ENCODE measurements around the gene PTTG2. TPM values are rescaled to one million over a fixed set of nuclear protein-coding genes. Genes with fewer than 3 reads are reported as not detected.

The PTTG2 gene
- total RNA-seq, 4 donors from 2014 or later, result 1.1 TPM; not detected in 3

DNA sequence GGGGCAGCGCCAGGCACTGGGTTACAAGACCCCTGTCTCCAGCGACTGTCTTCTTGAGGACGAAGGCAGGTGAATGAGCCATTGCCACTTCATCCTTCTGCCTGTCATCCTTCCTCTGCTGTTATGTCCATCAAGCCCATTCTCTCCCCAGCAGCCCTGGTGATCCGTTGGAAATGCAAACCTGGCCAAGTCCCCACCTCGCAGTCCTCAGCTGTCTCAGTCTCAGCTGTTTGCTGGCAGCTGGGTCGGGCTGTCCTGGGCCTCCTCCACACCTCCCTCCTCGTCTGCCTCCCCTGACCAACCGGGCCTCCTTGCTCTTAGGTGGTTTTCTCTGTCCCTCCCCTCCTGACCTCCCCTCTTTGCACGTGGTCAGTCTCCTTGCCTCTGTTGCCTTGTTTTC lies 38.0 kb downstream of the PTTG2 start:
- DNase-seq, result no peak
- 76 to 86% methylated on average over 7 to 8 of the region's 9 CpGs for WGBS, 2 donors

DNA sequence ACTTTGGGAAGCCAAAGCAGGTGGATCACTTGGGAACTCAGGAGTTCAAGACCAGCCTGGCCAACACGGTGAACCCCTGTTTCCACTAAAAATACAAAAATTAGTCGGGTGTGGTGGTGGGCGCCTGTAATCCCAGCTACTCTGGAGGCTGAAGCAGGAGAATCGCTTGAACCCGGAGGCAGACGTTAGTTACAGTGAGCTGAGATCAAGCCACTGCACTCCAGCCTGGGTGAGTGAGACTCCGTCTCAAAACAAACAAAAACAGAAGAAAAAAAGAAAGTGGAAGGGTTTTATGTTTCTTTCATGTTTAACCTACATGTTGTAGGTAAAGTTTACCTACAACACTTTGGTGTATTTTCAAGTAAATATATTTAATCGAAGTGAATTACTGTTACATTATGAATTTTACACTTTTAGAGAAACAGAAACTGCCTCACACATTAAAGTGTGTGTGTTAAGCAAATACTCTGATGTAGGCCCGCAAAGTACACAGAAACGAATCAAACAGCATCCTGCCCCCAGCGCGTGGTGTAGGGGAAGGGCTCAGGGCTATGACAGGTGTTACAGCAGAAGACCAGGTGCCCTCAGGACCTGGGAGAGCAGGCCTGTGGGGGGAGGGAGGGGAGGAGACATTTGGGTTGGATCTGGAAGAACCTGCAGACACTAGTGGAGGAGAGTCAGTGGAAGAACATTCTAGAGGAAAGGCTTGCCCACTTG lies 39.0 kb downstream of the PTTG2 start:
- H3K27ac ChIP-seq, result no peak overlapping the region
- no peak overlapping the region for H3K4me3 ChIP-seq
- peaks cover 6 to 40% (median 25%) of the 10 kb centered on the region in 3 donors for H3K4me1 ChIP-seq
- TF ChIP-seq, protein P1, sequence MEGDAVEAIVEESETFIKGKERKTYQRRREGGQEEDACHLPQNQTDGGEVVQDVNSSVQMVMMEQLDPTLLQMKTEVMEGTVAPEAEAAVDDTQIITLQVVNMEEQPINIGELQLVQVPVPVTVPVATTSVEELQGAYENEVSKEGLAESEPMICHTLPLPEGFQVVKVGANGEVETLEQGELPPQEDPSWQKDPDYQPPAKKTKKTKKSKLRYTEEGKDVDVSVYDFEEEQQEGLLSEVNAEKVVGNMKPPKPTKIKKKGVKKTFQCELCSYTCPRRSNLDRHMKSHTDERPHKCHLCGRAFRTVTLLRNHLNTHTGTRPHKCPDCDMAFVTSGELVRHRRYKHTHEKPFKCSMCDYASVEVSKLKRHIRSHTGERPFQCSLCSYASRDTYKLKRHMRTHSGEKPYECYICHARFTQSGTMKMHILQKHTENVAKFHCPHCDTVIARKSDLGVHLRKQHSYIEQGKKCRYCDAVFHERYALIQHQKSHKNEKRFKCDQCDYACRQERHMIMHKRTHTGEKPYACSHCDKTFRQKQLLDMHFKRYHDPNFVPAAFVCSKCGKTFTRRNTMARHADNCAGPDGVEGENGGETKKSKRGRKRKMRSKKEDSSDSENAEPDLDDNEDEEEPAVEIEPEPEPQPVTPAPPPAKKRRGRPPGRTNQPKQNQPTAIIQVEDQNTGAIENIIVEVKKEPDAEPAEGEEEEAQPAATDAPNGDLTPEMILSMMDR (IDR thresholded peaks at IDR 0.05), result no peak
- TF ChIP-seq POLR2A (IDR thresholded peaks at IDR 0.05), result no peak
- H3K9me3 ChIP-seq, result no peaks in the 10 kb centered on the region
- WGBS, 2 donors, result 89 to 91% methylated on average over 12 of the region's 12 CpGs
- no peaks in the 10 kb centered on the region for H3K36me3 ChIP-seq
- no peaks in the 10 kb centered on the region for H3K27me3 ChIP-seq
- intact Hi-C loops (cut with DNase I), result no loop called here
- no peak for DNase-seq

More for the DNA sequence above, 38.0 kb downstream of the PTTG2 start:
- Histone ChIP-seq H3K4me3 (no peak overlapping the region), H3K9me3 (no peaks in the 10 kb centered on the region), H3K4me1 (peaks cover 6 to 39% (median 25%) of the 10 kb centered on the region in 3 donors), H3K27ac (no peak overlapping the region), H3K36me3 (no peaks in the 10 kb centered on the region), H3K27me3 (no peaks in the 10 kb centered on the region)
- intact Hi-C loops (cut with DNase I), result no loop called here
- no peak for TF ChIP-seq POLR2A (IDR thresholded peaks at IDR 0.05)
- TF ChIP-seq, protein P1 (IDR thresholded peaks at IDR 0.05), result no peak

DNA sequence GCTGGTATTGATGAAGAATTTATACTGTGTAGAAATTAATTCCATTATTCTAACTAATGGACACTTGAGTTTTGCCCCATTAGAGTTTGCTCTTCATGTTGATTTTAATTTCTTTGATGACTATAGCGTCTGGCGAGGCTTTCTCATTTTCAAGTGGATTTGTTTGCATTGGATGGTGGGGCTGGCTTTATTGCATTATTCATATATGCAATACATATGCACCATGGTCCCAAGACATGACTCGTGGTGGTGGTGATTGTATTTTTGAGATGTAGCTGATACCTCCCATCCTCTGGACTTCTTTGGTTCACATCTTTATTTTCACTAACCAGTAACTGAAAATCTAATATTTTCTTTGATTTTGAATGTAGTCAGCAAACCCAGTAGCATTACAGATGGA lies 39.8 kb downstream of the PTTG2 start:
- Histone ChIP-seq H3K27ac (no peak overlapping the region), H3K36me3 (no peaks in the 10 kb centered on the region), H3K27me3 (no peaks in the 10 kb centered on the region), H3K4me3 (no peak overlapping the region), H3K4me1 (peaks cover 6 to 36% (median 20%) of the 10 kb centered on the region in 3 donors), H3K9me3 (no peaks in the 10 kb centered on the region)
- no peak for DNase-seq
- WGBS, 2 donors, result 93 to 97% methylated on average over 3 of the region's 3 CpGs
- TF ChIP-seq, protein P1 (IDR thresholded peaks at IDR 0.05), result no peak
- TF ChIP-seq POLR2A (IDR thresholded peaks at IDR 0.05), result no peak
- intact Hi-C loops (cut with DNase I), result no loop called here

DNA sequence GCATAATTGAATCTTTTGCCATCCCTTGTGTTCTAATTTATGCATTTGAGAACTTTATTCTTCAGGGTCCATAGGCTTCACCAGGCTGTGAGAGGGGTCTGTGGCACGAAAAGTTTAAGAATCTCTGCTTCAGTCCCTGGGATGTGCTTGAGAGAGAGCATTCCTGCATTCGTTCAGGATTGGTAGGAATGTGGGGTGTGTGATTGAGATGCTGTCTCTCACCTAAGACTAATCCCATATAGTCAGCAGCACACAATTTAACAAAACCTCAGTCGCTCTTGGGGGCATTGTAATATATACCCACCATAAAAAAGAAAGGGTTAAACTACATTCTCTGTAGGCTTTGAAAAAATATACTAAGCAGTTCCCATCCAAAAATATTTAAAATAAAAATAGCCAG lies 41.7 kb downstream of the PTTG2 start:
- H3K4me1 ChIP-seq, result peaks cover 0 to 22% (median 10%) of the 10 kb centered on the region in 3 donors
- H3K27me3 ChIP-seq, result no peaks in the 10 kb centered on the region
- TF ChIP-seq, protein P1 (IDR thresholded peaks at IDR 0.05), result no peak
- no peak for TF ChIP-seq POLR2A (IDR thresholded peaks at IDR 0.05)
- H3K4me3 ChIP-seq, result no peak overlapping the region
- WGBS, 2 donors, result 77 to 94% methylated on average over 3 of the region's 3 CpGs
- no peak for DNase-seq
- H3K9me3 ChIP-seq, result no peaks in the 10 kb centered on the region
- intact Hi-C loops (cut with DNase I), result no loop called here
- no peaks in the 10 kb centered on the region for H3K36me3 ChIP-seq
- H3K27ac ChIP-seq, result no peak overlapping the region

DNA sequence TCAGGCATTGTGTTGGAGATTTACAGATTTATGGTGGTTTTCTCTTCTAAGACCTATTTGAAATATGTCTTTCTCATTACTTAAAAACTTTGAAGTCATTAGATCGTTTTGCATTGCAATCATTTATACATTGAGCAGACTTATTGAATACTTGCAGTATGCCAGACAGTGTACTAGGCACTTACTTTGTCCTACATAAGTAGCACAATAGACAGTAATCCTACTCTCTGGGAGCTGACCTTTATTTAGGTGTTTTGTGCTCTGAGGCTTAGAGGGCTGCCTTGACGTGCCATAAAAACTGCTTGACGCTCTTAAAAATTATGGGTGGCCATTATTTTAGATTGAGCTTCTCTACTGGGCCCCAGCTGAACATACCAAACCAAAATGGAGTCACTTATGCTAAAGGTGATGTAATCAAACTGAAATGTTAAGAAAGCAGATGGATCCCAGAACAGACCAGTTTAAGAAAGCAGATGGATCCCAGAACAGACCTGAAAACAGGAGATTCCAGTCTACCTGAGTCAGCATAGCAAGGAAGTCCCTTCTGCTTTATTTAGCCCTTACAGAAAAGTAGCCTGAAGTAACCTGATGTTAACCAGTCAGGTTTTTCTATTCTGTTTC lies 42.4 kb downstream of the PTTG2 start:
- TF ChIP-seq POLR2A (IDR thresholded peaks at IDR 0.05), result no peak
- WGBS, 2 donors, result 88 to 90% methylated on average over 3 of the region's 3 CpGs

More for the DNA sequence above, 42.4 kb downstream of the PTTG2 start:
- H3K27me3 ChIP-seq, result no peaks in the 10 kb centered on the region
- no peak overlapping the region for H3K27ac ChIP-seq
- no peak for DNase-seq
- H3K36me3 ChIP-seq, result no peaks in the 10 kb centered on the region
- H3K4me1 ChIP-seq, result peaks cover 0 to 22% (median 10%) of the 10 kb centered on the region in 3 donors
- no peak overlapping the region for H3K4me3 ChIP-seq
- intact Hi-C loops (cut with DNase I), result no loop called here
- H3K9me3 ChIP-seq, result no peaks in the 10 kb centered on the region
